ENCODE measurements around the gene NXF1. TPM values are rescaled to one million over a fixed set of nuclear protein-coding genes. Genes with fewer than 3 reads are reported as not detected.
A peak's percentile ranks its signal among the peaks of the same experiment; 100 is the strongest.

NXF1 gene
- total and polyA plus RNA-seq, 10 of the 15 experiments (the other 5 are each of a cell fraction or from before 2014, with no cell fraction given): 20.7 to 84.9 (median 40.6) TPM

- no peak for TF ChIP-seq ZNF207 (IDR thresholded peaks at IDR 0.05; ENCODE audit: borderline replicate concordance)
- no peak for TF ChIP-seq NFYB (IDR thresholded peaks at IDR 0.05; ENCODE audit: insufficient read depth, low read depth, low read length)
- TF ChIP-seq BCL11A (IDR thresholded peaks at IDR 0.05; ENCODE audit: low read depth, low read length): no peak
- no peak for TF ChIP-seq KAT2A (conservative IDR thresholded peaks at IDR 0.05; ENCODE audit: control insufficient read depth, low read depth, low read length)
- TF ChIP-seq HDAC6 (IDR thresholded peaks at IDR 0.05; ENCODE audit: unreplicated experiment): no peak
- no peak for TF ChIP-seq SREBF2 (IDR thresholded peaks at IDR 0.05; ENCODE audit: low read length)
- Histone ChIP-seq H3K4me3 (no peak overlapping the region), H4K20me1 (ENCODE audit: control insufficient read depth, insufficient read depth) (no peaks in the 10 kb centered on the region), H3K36me3 (ENCODE audit: control insufficient read depth in 2 of 2, insufficient read depth in 2 of 2, low read length in 1 of 2) (peaks cover 0 to 3% of the 10 kb centered on the region in 2 experiments; a peak in 1 of 4 replicates), H2AFZ (ENCODE audit: control insufficient read depth, low read depth, low read length) (no peak overlapping the region), H3K4me2 (ENCODE audit: control insufficient read depth, insufficient read depth) (no peak overlapping the region), H3K9ac (ENCODE audit: control insufficient read depth, insufficient read depth, low read length) (no peak overlapping the region), H3K27ac (ENCODE audit: control insufficient read depth, insufficient read depth) (no peak overlapping the region), H3K4me1 (ENCODE audit: control insufficient read depth, insufficient read depth, low read length) (peaks cover 11% of the 10 kb centered on the region), H3K27me3 (replicated peaks in 1 of 2; ENCODE audit: control insufficient read depth in 2 of 2, insufficient read depth in 2 of 2, low read length in 1 of 2) (no peaks in the 10 kb centered on the region), H3K9me3 (replicated peaks; ENCODE audit: control insufficient read depth, insufficient read depth, low read length) (no peaks in the 10 kb centered on the region), H3K79me2 (ENCODE audit: control insufficient read depth, insufficient read depth, low read length) (peaks cover 2% of the 10 kb centered on the region; the same call in 1 of the 2 replicates)
- no peak for ATAC-seq
- ChIA-PET RAD21 (ENCODE audit: unreplicated experiment) (no interaction called here), CTCF (interaction anchor here (0.9 kb wide), 1 partner anchor 24 kb away, joined by 3 read pairs; the partner anchor contains the start of gene TMEM179B), SMC1A (ENCODE audit: uncharacterized antibody, unreplicated experiment) (no interaction called here), POLR2A (interaction anchor here (0.5 to 1.0 kb wide), 3 partner anchors 13 to 137 kb away, joined by 3 to 4 read pairs (median 3); no protein-coding TSS in a partner anchor)
- intact Hi-C loops (cut with micrococcal nuclease; ENCODE audit: unreplicated experiment) (no loop called here), in situ Hi-C loops (cut with MboI) (no loop called here)
- WGBS (ENCODE audit: insufficient coverage, insufficient replicate concordance, low lambda C conversion rate, missing lambda C conversion rate): 44% methylated on average over 1 of the region's 1 CpG
- no peak for FAIRE-seq
- DNase-seq (ENCODE audit: low read depth, low spot score): no peak
- BruUV-seq (replicated peaks): no TSS peak
These were observed 5.5 kb upstream of the NXF1 start for GRCh38 chr11:62810748-62811147.

DNA sequence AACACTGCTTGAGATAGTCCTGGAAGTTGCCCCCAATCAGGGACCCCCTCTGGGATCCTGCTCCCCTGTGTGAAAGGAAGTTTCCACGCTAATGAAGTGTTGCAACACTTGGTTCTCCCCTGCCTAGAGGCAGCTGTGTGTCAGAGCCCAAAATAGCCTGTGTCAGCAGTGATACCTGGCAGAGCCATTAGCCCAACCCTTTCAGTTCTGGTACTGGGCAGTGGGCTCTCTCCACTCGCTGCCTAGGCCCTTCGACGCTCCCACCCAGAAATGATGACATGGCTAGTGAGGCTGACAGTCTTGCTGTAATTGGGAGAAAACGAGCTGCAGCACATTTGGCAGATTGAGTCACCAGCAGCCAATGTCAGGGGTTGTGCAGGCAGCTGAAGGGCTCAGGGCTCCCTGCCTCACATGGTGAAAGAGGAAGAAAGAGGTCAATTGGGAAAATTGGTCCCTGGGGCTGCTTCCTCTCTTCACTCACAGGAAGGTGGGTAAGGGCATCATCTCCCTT, 1.4 kb upstream of the NXF1 start:
- Histone ChIP-seq H3K9ac (ENCODE audit: control insufficient read depth, insufficient read depth, low read length) (peak overlapping the region; percentile 95), H3K4me1 (ENCODE audit: control insufficient read depth, insufficient read depth, low read length) (peaks cover 15% of the 10 kb centered on the region), H3K79me2 (ENCODE audit: control insufficient read depth, insufficient read depth, low read length) (peaks cover 25% of the 10 kb centered on the region), H3K4me2 (ENCODE audit: control insufficient read depth, insufficient read depth) (peak overlapping the region; percentile 91), H4K20me1 (ENCODE audit: control insufficient read depth, insufficient read depth) (no peaks in the 10 kb centered on the region), H3K27ac (ENCODE audit: control insufficient read depth, insufficient read depth) (peak overlapping the region; percentile 69), H3K4me3 (peak overlapping the region; percentile 85; the same call in 1 of the 2 replicates), H3K36me3 (ENCODE audit: control insufficient read depth in 2 of 2, insufficient read depth in 2 of 2, low read length in 1 of 2) (peaks cover 2 to 13% of the 10 kb centered on the region in 2 experiments; a peak in 3 of 4 replicates), H3K27me3 (replicated peaks in 1 of 2; ENCODE audit: control insufficient read depth in 2 of 2, insufficient read depth in 2 of 2, low read length in 1 of 2) (no peaks in the 10 kb centered on the region), H3K9me3 (replicated peaks; ENCODE audit: control insufficient read depth, insufficient read depth, low read length) (no peaks in the 10 kb centered on the region), H2AFZ (ENCODE audit: control insufficient read depth, low read depth, low read length) (no peak overlapping the region; the same call in 1 of the 2 replicates)
- no TSS peak for BruUV-seq (replicated peaks)
- ChIA-PET SMC1A (ENCODE audit: uncharacterized antibody, unreplicated experiment) (interaction anchor here (0.6 to 2.1 kb wide), 9 partner anchors 9 to 142 kb away, joined by 3 to 10 read pairs (median 3); partner anchors contain the start of gene STX5), RAD21 (ENCODE audit: unreplicated experiment) (interaction anchor here (0.9 to 2.0 kb wide), 8 partner anchors 9 to 141 kb away, joined by 3 to 9 read pairs (median 4); partner anchors contain the start of genes C11orf98, CSKMT, STX5 and TEX54), CTCF (interaction anchor here (0.9 to 1.9 kb wide), 5 partner anchors 9 to 125 kb away, joined by 3 to 15 read pairs (median 3); no protein-coding TSS in a partner anchor), POLR2A (interaction anchor here (0.5 to 2.2 kb wide), 19 partner anchors 8 to 1398 kb away, joined by 3 to 17 read pairs (median 6); partner anchors contain the start of genes STX5, TEX54, TMEM179B and TMEM223)
- WGBS (ENCODE audit: insufficient coverage, insufficient replicate concordance, low lambda C conversion rate, missing lambda C conversion rate): 42% methylated on average over 5 of the region's 5 CpGs
- FAIRE-seq: no peak
- intact Hi-C loops (cut with micrococcal nuclease; ENCODE audit: unreplicated experiment): no loop called here
- TF ChIP-seq YBX1 (IDR thresholded peaks at IDR 0.05) (no peak), JUND (IDR thresholded peaks at IDR 0.05; ENCODE audit: low read depth, low read length) (no peak), ZNF207 (IDR thresholded peaks at IDR 0.05; ENCODE audit: borderline replicate concordance) (no peak), ZZZ3 (IDR thresholded peaks at IDR 0.05; ENCODE audit: control insufficient read depth, insufficient read length, low read depth) (no peak)
- ATAC-seq: no peak
- in situ Hi-C loops (cut with MboI): no loop called here
- DNase-seq (ENCODE audit: low read depth, low spot score): no peak
